OCI-LY7 (cell line): ENCODE results near the gene PFAS. TPM values are rescaled to one million over a fixed set of nuclear protein-coding genes. Genes with fewer than 3 reads are reported as not detected.

Experiments used
- BruUV-seq: library from RNA; stranded (reverse); fragments of 400-500 nt; replicated peaks from 2 replicates; lab custom pipeline; 2021; lab: Mats Ljungman, UMichigan
- CTCF ChIA-PET: fragments of 300-600 bp; sonication (Branson Sonifier 250); formaldehyde crosslinking; loops from one replicate; lab custom pipeline; 2022; ENCODE audit warnings: antibody characterized with exemption; ENCODE audit not compliant: unreplicated experiment; lab: Charles Lee
- POLR2A ChIA-PET: fragments of 300-600 bp; sonication (Branson Sonifier 250); formaldehyde crosslinking; loops from one replicate; lab custom pipeline; 2022; ENCODE audit warnings: antibody characterized with exemption; lab: Charles Lee
- DNase-seq: peaks from one replicate; pipeline ENCODE4 v3.0.0-alpha.2; 2015; ENCODE audit warnings: low spot score
- H2AFZ ChIP-seq: fragments of 200-600 bp; sonication (generic), shearing (Covaris generic); 2 replicates; pipeline ENCODE4 v1.6.1; 2014; ENCODE audit warnings: mild to moderate bottlenecking, antibody characterized with exemption, low read length, moderate library complexity
- H3K27ac ChIP-seq: fragments of 200-600 bp; sonication (generic); 2 replicates; pipeline ENCODE4 v1.5.1; 2014; ENCODE audit warnings: mixed run types, low read depth, mild to moderate bottlenecking, moderate library complexity, low read length, inconsistent platforms; ENCODE audit not compliant: poor library complexity, severe bottlenecking
- H3K36me3 ChIP-seq: fragments of 200-600 bp; sonication (generic); 2 replicates; pipeline ENCODE4 v1.6.1; 2014; ENCODE audit warnings: mild to moderate bottlenecking, antibody characterized with exemption, low read length, moderate library complexity, mixed read lengths; ENCODE audit not compliant: insufficient read depth
- H3K4me1 ChIP-seq: fragments of 200-600 bp; sonication (generic); 2 replicates; pipeline ENCODE4 v1.5.1; 2014; ENCODE audit warnings: mild to moderate bottlenecking, low read length; ENCODE audit not compliant: insufficient read depth, poor library complexity, severe bottlenecking
- H3K4me2 ChIP-seq: fragments of 200-600 bp; sonication (generic); 2 replicates; pipeline ENCODE4 v1.6.1; 2014; ENCODE audit warnings: mild to moderate bottlenecking, low read length
- H3K4me3 ChIP-seq: fragments of 200-600 bp; sonication (generic); 2 replicates; pipeline ENCODE4 v1.5.1; 2014; ENCODE audit warnings: mild to moderate bottlenecking, low read depth, low read length; ENCODE audit not compliant: poor library complexity, severe bottlenecking
- H3K79me2 ChIP-seq: fragments of 200-600 bp; sonication (generic); 2 replicates; pipeline ENCODE4 v1.6.1; 2016; ENCODE audit warnings: low read depth, mild to moderate bottlenecking, low read length, moderate library complexity, mixed read lengths; ENCODE audit not compliant: insufficient read depth
- H3K9me2 ChIP-seq: fragments of 200-600 bp; sonication (generic); 2 replicates; pipeline ENCODE4 v1.6.1; 2016; ENCODE audit warnings: mild to moderate bottlenecking, low read length, mixed read lengths; ENCODE audit not compliant: insufficient read depth
- H3K9me3 ChIP-seq: fragments of 200-600 bp; sonication (generic); 2 replicates; pipeline ENCODE4 v1.6.1; 2014; ENCODE audit warnings: mild to moderate bottlenecking, mixed run types, low read length, mixed read lengths
- H4K20me1 ChIP-seq: fragments of 200-600 bp; sonication (generic); 2 replicates; pipeline ENCODE4 v1.6.1; 2014; ENCODE audit warnings: mild to moderate bottlenecking, antibody characterized with exemption, low read length, moderate library complexity, mixed read lengths; ENCODE audit not compliant: insufficient read depth
- EZH2phosphoT487 ChIP-seq: fragments of 200-600 bp; sonication (generic); IDR thresholded peaks from 2 replicates; pipeline ENCODE4 v1.6.1; 2018; ENCODE audit warnings: low read depth, borderline replicate concordance, mild to moderate bottlenecking, mixed run types, antibody characterized with exemption, low read length, moderate library complexity, mixed read lengths
- intact Hi-C: fragments of 100-400 bp; cut with micrococcal nuclease; formaldehyde crosslinking; loops from one replicate; pipeline ENCODE4 v1.10.0; 2022; ENCODE audit not compliant: unreplicated experiment
- total RNA-seq, 2 experiments: library from RNA; depleted of rRNA in 1 of 2; stranded (reverse); fragments of >200 nt in 1 of 2; shearing (Covaris generic) in 1 of 2; gene quantifications; 2 replicates each; pipeline ENCODE4 v1.2.3, GENCODE V29; 2014 to 2022
- TF ChIP-seq, protein P1 (sequence below): fragments of 200-600 bp; sonication (generic); conservative IDR thresholded peaks from 2 replicates; pipeline ENCODE4 v1.5.1; 2014; ENCODE audit warnings: mild to moderate bottlenecking, antibody characterized with exemption, low read length, moderate library complexity, mixed read lengths

The PFAS gene
- total RNA-seq, 2 experiments from 2014 or later = 114 to 180 TPM

DNA sequence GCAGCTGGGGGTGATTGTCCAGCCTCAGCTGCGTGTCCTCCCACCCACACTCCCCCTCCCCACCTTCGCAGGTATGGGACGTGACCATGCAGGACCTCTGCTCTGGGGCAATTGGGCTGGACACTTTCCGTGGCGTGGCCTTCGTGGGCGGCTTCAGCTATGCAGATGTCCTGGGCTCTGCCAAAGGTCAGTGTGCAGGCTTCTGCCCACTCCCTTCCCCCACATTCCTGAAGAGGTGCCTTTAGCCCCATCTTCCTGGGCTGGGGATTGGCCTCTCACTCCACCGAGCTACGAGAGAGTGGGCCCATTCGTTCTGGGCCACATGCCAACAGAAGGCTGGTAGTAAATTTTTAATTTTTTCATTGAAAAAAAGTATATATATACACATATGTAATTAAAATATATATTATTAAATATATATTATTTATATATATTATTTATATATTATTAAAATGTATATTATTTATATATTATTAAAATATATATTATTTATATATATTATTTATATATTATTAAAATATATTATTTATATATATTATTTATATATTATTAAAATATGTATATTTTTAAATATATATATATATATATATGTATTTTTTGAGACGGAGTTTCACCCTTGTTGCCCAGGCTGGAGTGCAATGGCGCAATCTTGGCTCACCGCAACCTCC, 18.5 kb downstream of the PFAS start:
- ChIA-PET POLR2A (interaction anchor here (0.6 kb wide), 1 partner anchor 28 kb away, joined by 3 read pairs; no protein-coding TSS in a partner anchor), CTCF (interaction anchor here (0.5 kb wide), 1 partner anchor 1043 kb away, joined by 3 read pairs; no protein-coding TSS in a partner anchor)
- no TSS peak for BruUV-seq

DNA sequence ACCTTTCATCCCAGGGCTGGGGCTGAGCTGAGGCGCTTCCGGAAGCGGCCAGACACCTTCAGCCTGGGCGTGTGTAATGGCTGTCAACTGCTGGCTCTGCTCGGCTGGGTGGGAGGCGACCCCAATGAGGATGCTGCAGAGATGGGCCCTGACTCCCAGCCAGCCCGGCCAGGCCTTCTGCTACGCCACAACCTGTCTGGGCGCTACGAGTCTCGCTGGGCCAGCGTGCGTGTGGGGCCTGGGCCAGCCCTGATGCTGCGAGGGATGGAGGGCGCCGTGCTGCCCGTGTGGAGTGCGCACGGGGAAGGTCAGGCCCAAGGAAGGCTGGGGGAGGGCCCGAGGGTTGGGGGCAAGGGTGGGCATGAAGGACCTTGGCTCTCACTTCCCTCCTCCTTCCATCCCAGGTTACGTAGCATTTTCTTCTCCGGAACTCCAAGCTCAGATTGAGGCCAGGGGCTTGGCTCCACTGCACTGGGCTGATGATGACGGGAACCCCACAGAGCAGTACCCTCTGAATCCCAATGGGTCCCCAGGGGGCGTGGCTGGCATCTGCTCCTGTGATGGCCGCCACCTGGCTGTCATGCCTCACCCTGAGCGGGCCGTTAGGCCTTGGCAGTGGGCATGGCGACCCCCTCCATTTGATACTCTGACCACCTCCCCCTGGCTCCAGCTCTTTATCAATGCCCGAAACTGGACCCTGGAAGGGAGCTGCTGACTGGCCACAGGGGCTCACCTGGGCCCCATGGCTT, 19.6 kb downstream of the PFAS start:
- intact Hi-C loops = no loop called here
- Histone ChIP-seq H3K79me2 (no peaks in the 10 kb centered on the region), H3K4me1 (no peaks in the 10 kb centered on the region), H3K4me3 (no peak overlapping the region), H3K27ac (no peak overlapping the region), H2AFZ (no peak overlapping the region), H3K4me2 (no peak overlapping the region), H3K9me3 (no peaks in the 10 kb centered on the region), H3K9me2 (no peaks in the 10 kb centered on the region), H3K36me3 (peaks cover 77% of the 10 kb centered on the region), H4K20me1 (no peaks in the 10 kb centered on the region)
- ChIA-PET POLR2A (no interaction called here), CTCF (no interaction called here)
- DNase-seq = no peak
- no TSS peak for BruUV-seq
- TF ChIP-seq EZH2phosphoT487 = no peak
- TF ChIP-seq, protein P1, sequence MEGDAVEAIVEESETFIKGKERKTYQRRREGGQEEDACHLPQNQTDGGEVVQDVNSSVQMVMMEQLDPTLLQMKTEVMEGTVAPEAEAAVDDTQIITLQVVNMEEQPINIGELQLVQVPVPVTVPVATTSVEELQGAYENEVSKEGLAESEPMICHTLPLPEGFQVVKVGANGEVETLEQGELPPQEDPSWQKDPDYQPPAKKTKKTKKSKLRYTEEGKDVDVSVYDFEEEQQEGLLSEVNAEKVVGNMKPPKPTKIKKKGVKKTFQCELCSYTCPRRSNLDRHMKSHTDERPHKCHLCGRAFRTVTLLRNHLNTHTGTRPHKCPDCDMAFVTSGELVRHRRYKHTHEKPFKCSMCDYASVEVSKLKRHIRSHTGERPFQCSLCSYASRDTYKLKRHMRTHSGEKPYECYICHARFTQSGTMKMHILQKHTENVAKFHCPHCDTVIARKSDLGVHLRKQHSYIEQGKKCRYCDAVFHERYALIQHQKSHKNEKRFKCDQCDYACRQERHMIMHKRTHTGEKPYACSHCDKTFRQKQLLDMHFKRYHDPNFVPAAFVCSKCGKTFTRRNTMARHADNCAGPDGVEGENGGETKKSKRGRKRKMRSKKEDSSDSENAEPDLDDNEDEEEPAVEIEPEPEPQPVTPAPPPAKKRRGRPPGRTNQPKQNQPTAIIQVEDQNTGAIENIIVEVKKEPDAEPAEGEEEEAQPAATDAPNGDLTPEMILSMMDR = no peak

More for the DNA sequence above, 18.5 kb downstream of the PFAS start:
- H2AFZ ChIP-seq = no peak overlapping the region
- peaks cover 87% of the 10 kb centered on the region for H3K36me3 ChIP-seq
- no peaks in the 10 kb centered on the region for H4K20me1 ChIP-seq
- intact Hi-C loops = no loop called here
- H3K9me2 ChIP-seq = no peaks in the 10 kb centered on the region
- H3K4me1 ChIP-seq = no peaks in the 10 kb centered on the region
- no peaks in the 10 kb centered on the region for H3K79me2 ChIP-seq
- no peak overlapping the region for H3K4me2 ChIP-seq
- no peak overlapping the region for H3K4me3 ChIP-seq
- no peaks in the 10 kb centered on the region for H3K9me3 ChIP-seq
- TF ChIP-seq, protein P1 = no peak
- TF ChIP-seq EZH2phosphoT487 = no peak
- DNase-seq = no peak
- no peak overlapping the region for H3K27ac ChIP-seq
